ENCODE results near the gene ADAM12. TPM values are rescaled to one million over a fixed set of nuclear protein-coding genes. Genes with fewer than 3 reads are reported as not detected.

ADAM12 gene
- total and polyA plus RNA-seq, 10 of the 15 experiments (the other 5 are each of a cell fraction or from before 2014, with no cell fraction given), result under 0.01 to 0.62 (median 0.04) TPM; not detected in 5

GRCh38 chr10:126207313-126207771 is 180.9 kb downstream of the ADAM12 start:
- WGBS (ENCODE audit: insufficient coverage, insufficient replicate concordance, low lambda C conversion rate, missing lambda C conversion rate), result 63% methylated on average over 3 of the region's 3 CpGs
- no peaks in the 10 kb centered on the region for H3K9me3 ChIP-seq (replicated peaks; ENCODE audit: control insufficient read depth, insufficient read depth, low read length)
- no TSS peak for BruUV-seq (replicated peaks)
- DNase-seq (ENCODE audit: low read depth, low spot score) (no peak), ATAC-seq (no peak), FAIRE-seq (no peak)
- no peak for TF ChIP-seq POU2F2 (IDR thresholded peaks at IDR 0.05; ENCODE audit: borderline replicate concordance, low read depth, low read length)
- TF ChIP-seq, protein P1, sequence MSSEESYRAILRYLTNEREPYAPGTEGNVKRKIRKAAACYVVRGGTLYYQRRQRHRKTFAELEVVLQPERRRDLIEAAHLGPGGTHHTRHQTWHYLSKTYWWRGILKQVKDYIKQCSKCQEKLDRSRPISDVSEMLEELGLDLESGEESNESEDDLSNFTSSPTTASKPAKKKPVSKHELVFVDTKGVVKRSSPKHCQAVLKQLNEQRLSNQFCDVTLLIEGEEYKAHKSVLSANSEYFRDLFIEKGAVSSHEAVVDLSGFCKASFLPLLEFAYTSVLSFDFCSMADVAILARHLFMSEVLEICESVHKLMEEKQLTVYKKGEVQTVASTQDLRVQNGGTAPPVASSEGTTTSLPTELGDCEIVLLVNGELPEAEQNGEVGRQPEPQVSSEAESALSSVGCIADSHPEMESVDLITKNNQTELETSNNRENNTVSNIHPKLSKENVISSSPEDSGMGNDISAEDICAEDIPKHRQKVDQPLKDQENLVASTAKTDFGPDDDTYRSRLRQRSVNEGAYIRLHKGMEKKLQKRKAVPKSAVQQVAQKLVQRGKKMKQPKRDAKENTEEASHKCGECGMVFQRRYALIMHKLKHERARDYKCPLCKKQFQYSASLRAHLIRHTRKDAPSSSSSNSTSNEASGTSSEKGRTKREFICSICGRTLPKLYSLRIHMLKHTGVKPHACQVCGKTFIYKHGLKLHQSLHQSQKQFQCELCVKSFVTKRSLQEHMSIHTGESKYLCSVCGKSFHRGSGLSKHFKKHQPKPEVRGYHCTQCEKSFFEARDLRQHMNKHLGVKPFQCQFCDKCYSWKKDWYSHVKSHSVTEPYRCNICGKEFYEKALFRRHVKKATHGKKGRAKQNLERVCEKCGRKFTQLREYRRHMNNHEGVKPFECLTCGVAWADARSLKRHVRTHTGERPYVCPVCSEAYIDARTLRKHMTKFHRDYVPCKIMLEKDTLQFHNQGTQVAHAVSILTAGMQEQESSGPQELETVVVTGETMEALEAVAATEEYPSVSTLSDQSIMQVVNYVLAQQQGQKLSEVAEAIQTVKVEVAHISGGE (CRISPR knock-in tag; IDR thresholded peaks at IDR 0.05), result no peak
- TF ChIP-seq FOS (IDR thresholded peaks at IDR 0.05; ENCODE audit: borderline replicate concordance, extremely low read depth, insufficient read length), result no peak
- no peak for TF ChIP-seq LARP7 (IDR thresholded peaks at IDR 0.05)
- TF ChIP-seq, protein P2, sequence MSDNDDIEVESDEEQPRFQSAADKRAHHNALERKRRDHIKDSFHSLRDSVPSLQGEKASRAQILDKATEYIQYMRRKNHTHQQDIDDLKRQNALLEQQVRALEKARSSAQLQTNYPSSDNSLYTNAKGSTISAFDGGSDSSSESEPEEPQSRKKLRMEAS (IDR thresholded peaks at IDR 0.05; ENCODE audit: low read depth, low read length), result no peak
- no peak for TF ChIP-seq SRF (IDR thresholded peaks at IDR 0.05; ENCODE audit: low read depth in 2 of 2, low read length in 2 of 2)
- in situ Hi-C loops (cut with MboI), result no loop called here
- H3K4me1 ChIP-seq (ENCODE audit: control insufficient read depth, insufficient read depth, low read length), result no peaks in the 10 kb centered on the region
- ChIA-PET CTCF (interaction anchor here (0.6 kb wide), 1 partner anchor 10 kb away, joined by 3 read pairs; no protein-coding TSS in a partner anchor), POLR2A (no interaction called here), RAD21 (ENCODE audit: unreplicated experiment) (no interaction called here), SMC1A (ENCODE audit: uncharacterized antibody, unreplicated experiment) (no interaction called here)
- no peak overlapping the region for H3K9ac ChIP-seq (ENCODE audit: control insufficient read depth, insufficient read depth, low read length)
- H3K36me3 ChIP-seq (ENCODE audit: control insufficient read depth in 2 of 2, insufficient read depth in 2 of 2, low read length in 1 of 2), result no peaks in the 10 kb centered on the region
- intact Hi-C loops (cut with micrococcal nuclease; ENCODE audit: unreplicated experiment), result no loop called here
- no peak overlapping the region for H3K27ac ChIP-seq (ENCODE audit: control insufficient read depth, insufficient read depth)
- H2AFZ ChIP-seq (ENCODE audit: control insufficient read depth, low read depth, low read length), result no peak overlapping the region
- H3K4me3 ChIP-seq, result no peak overlapping the region
- H3K79me2 ChIP-seq (ENCODE audit: control insufficient read depth, insufficient read depth, low read length), result no peaks in the 10 kb centered on the region
- H3K4me2 ChIP-seq (ENCODE audit: control insufficient read depth, insufficient read depth), result no peak overlapping the region
- H3K27me3 ChIP-seq (replicated peaks in 1 of 2; ENCODE audit: control insufficient read depth in 2 of 2, insufficient read depth in 2 of 2, low read length in 1 of 2), result no peaks in the 10 kb centered on the region
- H4K20me1 ChIP-seq (ENCODE audit: control insufficient read depth, insufficient read depth), result no peaks in the 10 kb centered on the region

Data from GM12878 (cell line).